DMS53 treated with DMSO at 0.1 percent for 48 hours (cell line): ENCODE data around the gene HLA-DMA.

Source experiments
- DNase-seq: peaks from one replicate; lab custom pipeline; 2025; ENCODE audit not compliant: unreplicated experiment; lab: John Stamatoyannopoulos, UW

The HLA-DMA gene

DNA sequence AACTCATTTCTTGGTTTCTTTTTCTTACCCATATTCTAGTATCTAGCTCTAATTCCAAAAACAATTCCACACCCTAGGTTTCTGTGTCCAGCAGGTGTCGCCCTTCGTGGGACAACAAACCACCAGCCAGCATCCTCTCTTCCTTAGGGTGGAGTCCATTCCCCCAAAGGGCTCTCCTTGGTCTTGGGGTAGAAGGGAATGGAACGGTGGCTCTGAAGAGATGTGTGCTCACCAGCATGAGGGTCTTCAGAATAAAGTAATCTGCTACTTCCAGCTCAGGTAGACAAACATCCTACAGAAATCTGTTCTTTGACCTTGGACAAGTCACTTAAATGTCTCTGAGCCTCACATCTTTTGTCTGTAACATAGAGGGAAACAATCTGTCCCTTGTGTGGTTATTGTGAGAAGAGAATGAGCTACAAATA, 19.2 kb downstream of the HLA-DMA start:
- peak; percentile 36 for DNase-seq

DNA sequence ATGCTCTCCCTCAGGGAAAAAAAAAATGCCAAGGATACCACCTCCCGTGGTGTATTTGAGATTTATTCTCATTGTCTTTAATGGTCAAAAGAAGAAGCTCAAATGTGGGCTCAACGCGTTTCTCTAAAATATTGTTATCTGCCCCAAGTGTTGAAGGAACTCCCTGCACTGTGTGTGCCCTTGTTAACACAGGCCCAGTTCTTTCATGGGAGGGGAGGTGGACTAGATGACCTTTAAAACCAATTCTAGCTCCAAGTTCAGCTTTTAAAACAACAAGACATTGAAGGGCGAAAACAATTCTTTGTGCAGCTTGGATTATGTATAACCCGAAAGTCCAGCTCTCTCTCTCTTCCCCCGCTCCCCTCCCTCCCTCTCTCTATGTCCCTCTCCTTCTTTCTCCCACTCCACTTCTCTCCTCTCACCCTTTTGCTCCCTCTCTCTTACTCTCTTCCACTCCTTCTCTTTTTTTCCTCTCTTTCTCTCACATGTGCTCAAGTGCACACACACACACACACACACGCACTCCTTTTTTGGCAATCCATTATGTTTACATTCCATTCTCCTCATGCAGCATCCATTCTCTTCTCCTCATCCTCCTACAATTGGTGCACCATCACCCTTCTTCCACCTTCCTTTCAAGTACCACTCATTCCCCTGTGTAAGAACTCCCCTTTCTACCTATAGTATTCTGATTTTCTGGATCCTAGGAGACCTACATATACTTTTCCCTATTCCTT, 20.6 kb downstream of the HLA-DMA start:
- DNase-seq: no peak

DNA sequence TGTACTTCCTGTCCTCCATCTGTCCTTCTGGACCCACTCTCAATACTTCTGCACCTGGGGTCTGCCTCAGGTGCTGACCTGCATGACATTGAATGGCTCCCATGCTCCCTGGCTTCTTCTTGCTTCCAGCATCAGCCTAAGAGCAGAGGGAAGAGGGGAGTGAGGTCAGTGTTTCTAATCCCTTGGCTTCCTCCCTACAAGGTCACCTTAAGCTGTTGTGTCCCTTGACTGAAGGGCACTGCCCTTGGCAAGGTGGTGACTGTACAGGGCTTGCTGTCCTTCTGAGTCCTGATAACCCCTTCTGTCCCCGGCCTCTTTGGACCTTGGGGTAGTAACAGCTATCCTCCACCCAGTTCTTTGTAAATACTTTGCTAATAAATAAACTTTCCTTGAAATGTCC, 21.7 kb downstream of the HLA-DMA start:
- DNase-seq: no peak

GRCh38 chr6:32922083-32922482, 30.8 kb downstream of the HLA-DMA start:
- DNase-seq: peak; percentile 28

DNA sequence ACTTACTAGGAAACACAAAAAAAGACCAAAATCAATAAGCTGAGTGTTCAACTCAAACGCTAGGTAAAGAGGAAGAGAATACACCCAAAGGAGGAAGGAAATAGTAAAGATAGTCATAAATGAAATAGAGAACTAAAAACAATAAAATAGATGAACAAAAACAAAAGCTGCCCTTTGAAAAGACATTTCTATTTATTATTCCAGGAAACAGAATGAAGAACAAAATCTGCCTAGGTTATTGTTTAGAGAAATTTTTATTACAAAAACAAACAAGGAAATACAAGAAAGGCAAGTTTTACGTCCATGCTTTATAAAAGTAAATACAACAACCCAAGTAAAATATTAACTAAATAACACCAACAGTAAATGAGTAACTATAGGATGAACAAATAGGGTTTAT, 32.2 kb downstream of the HLA-DMA start:
- peak; percentile 78 for DNase-seq

DNA sequence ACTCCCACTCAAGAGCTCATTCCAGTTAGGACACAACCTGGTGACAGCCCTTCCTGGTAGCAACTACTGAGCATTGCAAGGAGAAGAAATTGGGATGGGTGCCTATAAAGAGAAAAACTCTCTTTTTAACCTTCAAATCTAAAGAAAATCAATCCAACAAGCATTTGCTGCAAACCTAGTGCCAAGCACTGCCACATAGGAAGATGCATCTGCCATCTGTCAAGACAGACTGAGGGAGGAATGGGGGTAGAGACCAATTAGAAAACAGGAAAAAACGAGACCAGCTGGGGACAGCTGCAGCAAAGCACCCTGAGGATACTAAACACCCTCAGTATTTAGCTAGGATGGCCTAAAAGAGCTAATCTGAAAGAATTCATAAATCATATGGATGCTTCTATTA, 39.9 kb downstream of the HLA-DMA start:
- no peak for DNase-seq

DNA sequence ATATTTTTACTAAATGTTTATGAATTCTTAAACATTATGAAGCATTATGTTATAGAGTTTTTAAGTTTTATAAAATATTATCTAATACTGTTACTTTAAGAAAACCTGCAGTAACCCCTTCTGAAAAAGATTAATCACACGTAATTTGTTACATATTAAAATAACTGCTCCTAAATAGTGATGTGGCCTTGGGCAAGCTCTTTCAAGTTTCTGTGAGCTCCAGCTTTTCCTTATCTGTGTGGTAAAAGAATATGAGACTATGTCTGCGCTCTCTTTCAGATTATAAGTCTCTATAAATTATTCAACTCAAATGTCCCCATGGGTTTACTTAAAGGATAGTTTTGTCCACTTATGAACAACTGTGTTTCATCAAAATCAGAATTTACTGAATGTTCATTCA, 44.0 kb downstream of the HLA-DMA start:
- no peak for DNase-seq

DNA sequence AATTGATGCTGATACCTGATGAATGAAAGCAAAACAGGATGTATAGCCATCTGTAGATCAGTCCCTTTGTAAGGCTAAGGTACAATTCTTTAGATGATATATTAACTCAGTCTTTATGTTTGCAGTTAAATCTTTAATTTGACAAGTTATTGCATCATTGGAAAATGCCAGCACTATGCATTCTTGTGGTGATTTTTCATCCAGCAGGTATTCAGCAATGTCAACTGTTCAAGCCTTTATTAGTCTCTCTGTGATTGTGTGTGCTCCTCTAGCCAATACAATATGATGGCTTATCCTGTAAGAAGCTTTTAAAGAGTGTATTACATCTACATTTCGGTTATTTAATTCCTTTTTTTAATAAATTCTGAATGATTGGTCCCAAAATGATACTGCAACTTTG, 46.4 kb downstream of the HLA-DMA start:
- no peak for DNase-seq

DNA sequence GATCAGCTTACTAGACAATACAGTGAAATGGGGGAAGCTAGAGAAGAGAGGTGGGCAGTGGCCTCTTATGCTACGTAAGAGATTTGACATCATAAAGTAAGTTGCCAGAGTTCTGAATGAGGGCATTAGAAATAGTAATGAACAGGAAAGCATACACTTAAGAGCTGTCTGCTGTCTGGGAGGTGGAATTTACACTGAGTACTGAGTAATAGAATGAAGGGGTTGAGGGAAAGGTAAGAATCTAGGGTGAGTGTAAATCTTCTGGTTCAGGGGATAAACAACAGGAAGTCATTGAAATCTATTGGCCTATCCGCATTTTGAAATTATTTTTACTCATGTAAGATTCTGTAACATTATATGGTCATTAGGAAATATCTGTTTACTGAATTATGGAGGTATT, 47.8 kb downstream of the HLA-DMA start:
- DNase-seq: no peak

DNA sequence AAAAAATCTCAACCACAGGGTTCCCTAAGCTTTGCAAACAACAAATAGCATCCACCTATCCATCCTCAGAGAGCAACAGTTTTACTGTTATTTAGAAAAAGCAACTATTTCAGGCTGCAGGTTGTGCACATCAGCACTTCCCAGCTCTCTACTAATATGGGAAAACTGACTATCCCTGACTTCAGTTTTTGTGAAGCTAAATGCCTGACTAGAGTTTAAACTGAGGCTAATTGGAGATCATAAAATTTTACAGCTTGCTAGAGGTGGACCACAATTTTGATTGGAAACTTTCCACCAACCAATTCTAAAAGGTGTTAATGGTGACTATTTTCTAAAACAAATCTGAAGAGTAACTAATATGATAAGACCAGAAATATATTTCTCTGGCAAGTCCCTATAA, 48.9 kb downstream of the HLA-DMA start:
- no peak for DNase-seq
